ENCODE results near the gene DDR2. TPM values are rescaled to one million over a fixed set of nuclear protein-coding genes. Genes with fewer than 3 reads are reported as not detected.
"Not testable (repeated sequence)": the region's sequence is repeated elsewhere in the genome, so short reads cannot be mapped to it uniquely, and the experiment has no call there.

DDR2 gene
- total RNA-seq, 1 donor from 2014 or later: 0.37 TPM

DNA sequence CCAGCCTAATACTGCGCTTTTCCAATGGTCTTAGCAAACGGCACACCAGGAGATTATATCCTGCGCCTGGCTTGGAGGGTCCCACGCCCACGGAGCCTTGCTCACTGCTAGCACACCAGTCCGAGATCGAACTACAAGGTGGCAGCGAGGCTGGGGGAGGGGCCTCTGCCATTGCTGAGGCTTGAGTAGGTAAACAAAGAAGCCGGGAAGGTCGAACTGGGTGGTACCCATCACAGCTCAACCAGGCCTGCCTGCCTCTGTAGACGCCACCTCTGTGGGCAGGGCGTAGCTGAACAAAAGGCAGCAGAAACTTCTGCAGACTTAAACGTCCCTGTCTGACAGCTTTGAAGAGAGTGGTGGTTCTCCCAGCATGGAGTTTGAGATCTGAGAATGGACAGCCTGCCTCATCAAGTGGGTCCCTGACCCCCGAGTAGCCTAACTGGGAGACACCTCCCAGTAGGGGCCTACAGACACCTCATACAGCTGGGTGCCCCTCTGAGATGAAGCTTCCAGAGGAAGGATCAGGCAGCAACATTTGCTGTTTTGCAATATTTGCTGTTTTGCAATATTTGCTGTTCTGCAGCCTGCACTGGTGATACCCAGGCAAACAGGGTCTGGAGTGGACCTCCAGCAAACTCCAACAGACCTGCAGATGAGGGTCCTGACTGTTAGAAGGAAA lies 114.1 kb downstream of the DDR2 start:
- H3K27me3 Mint-ChIP-seq; H3K4me3 Mint-ChIP-seq; intact Hi-C loops (cut with micrococcal nuclease); H3K4me1 Mint-ChIP-seq; H3K36me3 Mint-ChIP-seq (ENCODE audit: low read depth); H3K27ac Mint-ChIP-seq; H3K9me3 Mint-ChIP-seq; DNase-seq: not testable (repeated sequence)

DNA sequence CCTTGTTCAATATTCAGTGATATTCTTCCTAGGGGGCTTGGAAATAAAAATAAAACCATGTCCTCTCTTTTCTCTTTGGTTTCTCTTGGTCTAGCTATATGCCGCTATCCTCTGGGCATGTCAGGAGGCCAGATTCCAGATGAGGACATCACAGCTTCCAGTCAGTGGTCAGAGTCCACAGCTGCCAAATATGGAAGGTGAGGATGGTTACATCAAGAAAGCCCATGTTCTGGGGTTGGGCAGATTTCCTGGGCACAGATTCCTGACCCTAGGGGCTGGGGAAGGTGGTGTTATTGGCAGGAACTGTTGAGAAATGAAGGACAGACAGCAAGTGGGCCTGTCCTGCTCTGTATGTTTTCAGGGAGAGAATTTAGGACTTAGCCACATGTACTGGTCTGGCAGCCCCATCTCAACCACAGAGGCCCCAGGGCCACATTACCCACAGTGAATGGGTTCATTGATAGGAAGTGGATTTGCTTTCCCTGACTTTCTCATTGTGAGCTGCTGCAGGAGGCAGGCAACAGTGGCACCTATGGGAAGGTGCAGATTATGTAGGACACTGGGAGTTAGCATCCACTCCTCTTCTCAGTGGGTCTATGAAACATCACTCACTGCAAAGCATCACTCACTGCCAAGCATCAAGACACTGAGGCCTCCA lies 120.9 kb downstream of the DDR2 start:
- H3K9me3 Mint-ChIP-seq: peaks cover 7% of the 10 kb centered on the region
- H3K27ac Mint-ChIP-seq: no peak overlapping the region
- no peak overlapping the region for H3K4me3 Mint-ChIP-seq
- H3K27me3 Mint-ChIP-seq: no peaks in the 10 kb centered on the region
- no peaks in the 10 kb centered on the region for H3K36me3 Mint-ChIP-seq (ENCODE audit: low read depth)
- DNase-seq: no peak
- intact Hi-C loops (cut with micrococcal nuclease): no loop called here
- H3K4me1 Mint-ChIP-seq: no peaks in the 10 kb centered on the region

DNA sequence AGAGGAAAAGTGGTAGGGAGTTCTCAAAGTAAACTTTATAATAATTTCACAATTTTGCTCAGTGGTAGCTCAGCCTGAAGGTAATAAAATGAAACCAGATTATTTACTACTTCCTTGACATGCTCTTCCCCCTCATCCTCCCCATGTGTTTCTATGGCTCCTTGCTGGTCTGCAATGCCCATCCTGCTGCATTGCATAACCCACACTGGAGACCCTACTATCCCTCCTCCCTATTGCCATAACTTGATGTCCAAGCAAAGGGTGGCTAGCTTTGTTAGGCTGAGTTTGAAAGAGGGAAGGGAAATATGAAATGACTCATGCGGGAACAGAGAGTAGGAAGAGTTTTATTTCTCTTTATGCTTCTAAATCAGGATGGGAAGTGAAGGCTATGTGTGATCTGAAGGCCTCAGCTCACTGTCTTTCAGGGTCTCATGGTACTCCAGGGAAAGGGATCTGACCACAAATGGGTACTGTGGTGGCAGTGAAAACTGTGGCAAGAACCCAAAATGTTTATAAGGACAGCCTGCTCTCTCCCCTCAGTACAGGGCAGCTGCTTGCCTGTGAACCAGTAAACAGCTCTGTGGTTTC lies 121.8 kb downstream of the DDR2 start:
- no peaks in the 10 kb centered on the region for H3K4me1 Mint-ChIP-seq
- intact Hi-C loops (cut with micrococcal nuclease): no loop called here
- no peak overlapping the region for H3K27ac Mint-ChIP-seq
- H3K27me3 Mint-ChIP-seq: no peaks in the 10 kb centered on the region
- no peaks in the 10 kb centered on the region for H3K36me3 Mint-ChIP-seq (ENCODE audit: low read depth)
- H3K4me3 Mint-ChIP-seq: no peak overlapping the region
- no peak for DNase-seq
- peaks cover 7% of the 10 kb centered on the region for H3K9me3 Mint-ChIP-seq

- H3K4me1 Mint-ChIP-seq: no peaks in the 10 kb centered on the region
- H3K27me3 Mint-ChIP-seq: no peaks in the 10 kb centered on the region
Measured at GRCh38 chr1:162755306-162755705, 123.0 kb downstream of the DDR2 start.

GRCh38 chr1:162756523-162756922 lies 124.3 kb downstream of the DDR2 start:
- Mint-ChIP-seq H3K9me3 (no peaks in the 10 kb centered on the region), H3K4me1 (no peaks in the 10 kb centered on the region), H3K27me3 (no peaks in the 10 kb centered on the region), H3K36me3 (ENCODE audit: low read depth) (no peaks in the 10 kb centered on the region), H3K27ac (no peak overlapping the region), H3K4me3 (no peak overlapping the region)
- intact Hi-C loops (cut with micrococcal nuclease): no loop called here
- DNase-seq: no peak

More at GRCh38 chr1:162755306-162755705, 123.0 kb downstream of the DDR2 start:
- no peak for DNase-seq
- intact Hi-C loops (cut with micrococcal nuclease): no loop called here
- Mint-ChIP-seq H3K4me3 (no peak overlapping the region), H3K36me3 (ENCODE audit: low read depth) (no peaks in the 10 kb centered on the region), H3K27ac (no peak overlapping the region), H3K9me3 (no peaks in the 10 kb centered on the region)

- no peak overlapping the region for H3K4me3 Mint-ChIP-seq
- intact Hi-C loops (cut with micrococcal nuclease): no loop called here
- no peaks in the 10 kb centered on the region for H3K4me1 Mint-ChIP-seq
- no peak overlapping the region for H3K27ac Mint-ChIP-seq
- no peaks in the 10 kb centered on the region for H3K36me3 Mint-ChIP-seq (ENCODE audit: low read depth)
- no peaks in the 10 kb centered on the region for H3K27me3 Mint-ChIP-seq
- H3K9me3 Mint-ChIP-seq: no peaks in the 10 kb centered on the region
- no peak for DNase-seq
Measured at GRCh38 chr1:162757476-162757875, 125.2 kb downstream of the DDR2 start.

- no peaks in the 10 kb centered on the region for H3K36me3 Mint-ChIP-seq (ENCODE audit: low read depth)
- H3K27me3 Mint-ChIP-seq: peaks cover 10% of the 10 kb centered on the region
- H3K4me3 Mint-ChIP-seq: no peak overlapping the region
- no peaks in the 10 kb centered on the region for H3K9me3 Mint-ChIP-seq
- H3K4me1 Mint-ChIP-seq: no peaks in the 10 kb centered on the region
- no peak overlapping the region for H3K27ac Mint-ChIP-seq
- intact Hi-C loops (cut with micrococcal nuclease): no loop called here
- DNase-seq: no peak
Measured at GRCh38 chr1:162765788-162766187, 133.5 kb downstream of the DDR2 start.

DNA sequence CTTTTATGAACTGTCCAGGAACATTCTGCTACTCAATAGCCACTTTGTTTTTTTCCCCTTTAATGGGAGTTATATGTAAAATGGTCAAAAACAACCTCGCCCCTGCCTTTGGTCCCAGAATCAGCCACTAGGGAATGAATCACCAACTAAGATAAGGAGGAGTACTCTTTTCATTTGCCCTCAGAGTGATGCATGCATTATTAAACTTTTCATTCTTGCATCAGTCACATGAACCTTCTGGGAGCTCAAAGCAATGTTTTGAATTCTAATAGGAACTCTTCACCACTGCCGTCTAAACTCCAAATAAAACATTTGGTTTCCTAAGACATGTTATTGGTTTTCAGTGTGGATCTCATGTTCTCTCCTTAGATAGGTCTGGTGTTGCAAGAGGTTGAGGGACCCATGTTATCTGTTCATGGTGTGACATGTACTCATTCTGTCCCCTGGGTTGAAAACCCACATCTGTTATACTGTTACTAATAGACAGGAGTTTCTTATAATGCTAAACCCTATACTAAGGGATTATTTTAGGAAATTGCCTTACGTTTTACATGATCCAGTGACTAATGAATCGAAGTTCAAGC lies 140.4 kb downstream of the DDR2 start:
- intact Hi-C loops (cut with micrococcal nuclease): no loop called here
- H3K27ac Mint-ChIP-seq: no peak overlapping the region
- no peak for DNase-seq
- peaks cover 18% of the 10 kb centered on the region for H3K27me3 Mint-ChIP-seq
- no peak overlapping the region for H3K4me3 Mint-ChIP-seq
- no peaks in the 10 kb centered on the region for H3K9me3 Mint-ChIP-seq
- no peaks in the 10 kb centered on the region for H3K36me3 Mint-ChIP-seq (ENCODE audit: low read depth)
- no peaks in the 10 kb centered on the region for H3K4me1 Mint-ChIP-seq

GRCh38 chr1:162774007-162774406 lies 141.7 kb downstream of the DDR2 start:
- no peaks in the 10 kb centered on the region for H3K9me3 Mint-ChIP-seq
- H3K4me3 Mint-ChIP-seq: no peak overlapping the region
- no peaks in the 10 kb centered on the region for H3K4me1 Mint-ChIP-seq
- H3K27ac Mint-ChIP-seq: no peak overlapping the region
- no peak for DNase-seq
- H3K36me3 Mint-ChIP-seq (ENCODE audit: low read depth): no peaks in the 10 kb centered on the region
- intact Hi-C loops (cut with micrococcal nuclease): no loop called here
- peaks cover 20% of the 10 kb centered on the region for H3K27me3 Mint-ChIP-seq

DNA sequence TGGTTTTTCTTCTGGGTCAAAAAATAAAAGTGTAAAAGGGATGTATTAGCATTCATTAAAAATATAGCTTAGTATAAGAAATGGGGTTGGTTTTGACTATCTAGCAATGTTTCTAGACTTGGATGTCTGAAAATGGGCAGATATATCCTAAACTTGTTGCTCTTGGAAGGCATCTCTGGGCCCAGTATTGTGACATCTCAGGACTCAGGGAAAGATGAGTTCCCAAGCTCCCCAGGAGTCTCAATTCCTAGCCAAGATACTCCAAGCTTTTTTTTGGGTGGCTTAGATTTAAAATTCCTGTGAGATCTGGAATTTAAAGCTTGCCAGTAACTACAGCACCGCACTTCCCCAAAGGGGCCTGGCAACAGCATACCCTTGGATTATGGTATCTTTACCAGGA lies 146.8 kb downstream of the DDR2 start:
- Mint-ChIP-seq H3K36me3 (ENCODE audit: low read depth) (no peaks in the 10 kb centered on the region), H3K9me3 (peaks cover 4% of the 10 kb centered on the region), H3K27me3 (peaks cover 30% of the 10 kb centered on the region), H3K4me1 (no peaks in the 10 kb centered on the region), H3K4me3 (no peak overlapping the region), H3K27ac (no peak overlapping the region)
- no peak for DNase-seq
- intact Hi-C loops (cut with micrococcal nuclease): no loop called here

DNA sequence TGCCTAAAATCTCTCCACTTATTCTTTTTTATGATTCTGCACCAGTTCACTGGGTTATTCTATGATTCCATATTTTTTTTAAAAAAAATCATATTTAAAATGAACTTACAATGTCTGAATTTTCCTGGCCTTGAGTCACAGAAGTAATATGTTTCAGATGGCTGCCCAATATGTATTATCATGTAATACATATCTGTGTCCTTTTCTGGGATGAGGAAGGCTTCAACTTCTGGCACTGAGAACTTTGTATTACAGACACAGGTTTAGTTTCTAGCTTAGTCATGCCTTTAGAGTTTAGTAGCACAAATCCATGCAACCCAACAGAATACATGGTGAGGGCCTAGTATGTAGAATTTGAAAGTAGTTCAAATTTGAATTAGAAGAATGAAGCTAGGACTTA lies 150.4 kb downstream of the DDR2 start:
- no peak for DNase-seq
- intact Hi-C loops (cut with micrococcal nuclease): no loop called here
- Mint-ChIP-seq H3K27ac (no peak overlapping the region), H3K36me3 (ENCODE audit: low read depth) (no peaks in the 10 kb centered on the region), H3K4me1 (no peaks in the 10 kb centered on the region), H3K4me3 (no peak overlapping the region), H3K9me3 (peaks cover 4% of the 10 kb centered on the region), H3K27me3 (peaks cover 29% of the 10 kb centered on the region)

DNA sequence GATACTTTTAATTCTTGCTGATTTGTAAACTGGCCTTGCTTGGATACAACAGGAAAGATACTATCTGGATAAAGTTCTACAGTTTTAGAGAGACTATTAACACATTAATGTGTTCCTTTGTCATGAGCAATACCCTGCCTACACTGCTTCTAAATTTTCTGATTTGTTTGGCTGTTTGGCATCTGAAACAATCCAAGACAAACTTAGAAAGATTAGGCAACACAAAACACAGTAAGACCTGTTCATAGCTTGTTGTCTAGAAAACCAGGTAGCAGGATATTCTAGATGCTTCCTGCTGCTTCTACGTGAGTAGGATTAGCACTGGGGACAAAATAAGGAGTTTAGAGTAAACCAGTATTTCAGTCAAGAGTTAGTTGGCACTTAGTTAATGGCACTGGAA lies 152.7 kb downstream of the DDR2 start:
- H3K36me3 Mint-ChIP-seq (ENCODE audit: low read depth); DNase-seq; intact Hi-C loops (cut with micrococcal nuclease); H3K4me1 Mint-ChIP-seq; H3K27ac Mint-ChIP-seq; H3K9me3 Mint-ChIP-seq; H3K4me3 Mint-ChIP-seq: not testable (repeated sequence)
- peaks cover 26% of the 10 kb centered on the region for H3K27me3 Mint-ChIP-seq

DNA sequence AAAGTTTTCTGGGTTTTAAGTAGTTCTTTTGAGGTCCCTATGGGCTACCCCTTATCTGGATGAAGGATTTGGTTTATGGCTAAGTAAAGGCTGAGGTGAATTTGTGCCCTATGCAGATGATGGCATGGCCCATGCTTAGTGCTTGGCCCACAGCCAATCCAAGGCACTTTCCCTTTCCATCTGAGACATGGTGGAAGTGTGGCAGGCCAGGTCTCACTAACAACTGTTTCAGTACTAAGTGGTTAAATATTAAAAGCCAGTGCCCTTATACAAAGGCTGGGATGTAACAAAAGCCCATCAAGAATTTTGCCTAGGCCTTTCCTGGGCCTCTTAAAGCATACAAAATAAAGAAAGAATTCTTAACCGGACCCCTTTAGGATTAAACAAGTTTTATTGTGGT lies 156.5 kb downstream of the DDR2 start:
- H3K36me3 Mint-ChIP-seq (ENCODE audit: low read depth); H3K27ac Mint-ChIP-seq; H3K4me3 Mint-ChIP-seq; H3K27me3 Mint-ChIP-seq; intact Hi-C loops (cut with micrococcal nuclease); H3K9me3 Mint-ChIP-seq; H3K4me1 Mint-ChIP-seq; DNase-seq: not testable (repeated sequence)

GRCh38 chr1:162790303-162790984 lies 158.2 kb downstream of the DDR2 start, which contains the start of gene HSD17B7:
Gene HSD17B7, plus strand, starts transcription at chr1:162790702. Its CDS starts 99 bp downstream, at chr1:162790801.
- not testable (repeated sequence) for H3K9me3 Mint-ChIP-seq; H3K36me3 Mint-ChIP-seq (ENCODE audit: low read depth); H3K27me3 Mint-ChIP-seq; H3K4me1 Mint-ChIP-seq
- peak; percentile 94 for DNase-seq
- Mint-ChIP-seq H3K4me3 (peak within 1 kb of the TSS; percentile 88), H3K27ac (peak within 1 kb of the TSS; percentile 93)
- intact Hi-C loops (cut with micrococcal nuclease): loop anchor here (5.0 kb wide), 1 partner anchor 228 kb away; the partner anchor contains the start of gene UAP1
